ENCODE data around the gene ASCC1. TPM values are rescaled to one million over a fixed set of nuclear protein-coding genes. Genes with fewer than 3 reads are reported as not detected.

Gene ASCC1
- total and polyA plus RNA-seq, 7 donors: 15.3 to 37.0 (median 19.3) TPM

- TF ChIP-seq, protein P1, sequence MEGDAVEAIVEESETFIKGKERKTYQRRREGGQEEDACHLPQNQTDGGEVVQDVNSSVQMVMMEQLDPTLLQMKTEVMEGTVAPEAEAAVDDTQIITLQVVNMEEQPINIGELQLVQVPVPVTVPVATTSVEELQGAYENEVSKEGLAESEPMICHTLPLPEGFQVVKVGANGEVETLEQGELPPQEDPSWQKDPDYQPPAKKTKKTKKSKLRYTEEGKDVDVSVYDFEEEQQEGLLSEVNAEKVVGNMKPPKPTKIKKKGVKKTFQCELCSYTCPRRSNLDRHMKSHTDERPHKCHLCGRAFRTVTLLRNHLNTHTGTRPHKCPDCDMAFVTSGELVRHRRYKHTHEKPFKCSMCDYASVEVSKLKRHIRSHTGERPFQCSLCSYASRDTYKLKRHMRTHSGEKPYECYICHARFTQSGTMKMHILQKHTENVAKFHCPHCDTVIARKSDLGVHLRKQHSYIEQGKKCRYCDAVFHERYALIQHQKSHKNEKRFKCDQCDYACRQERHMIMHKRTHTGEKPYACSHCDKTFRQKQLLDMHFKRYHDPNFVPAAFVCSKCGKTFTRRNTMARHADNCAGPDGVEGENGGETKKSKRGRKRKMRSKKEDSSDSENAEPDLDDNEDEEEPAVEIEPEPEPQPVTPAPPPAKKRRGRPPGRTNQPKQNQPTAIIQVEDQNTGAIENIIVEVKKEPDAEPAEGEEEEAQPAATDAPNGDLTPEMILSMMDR (IDR thresholded peaks at IDR 0.05): no peak
- H3K4me3 ChIP-seq: peak overlapping the region; percentile 60
- peaks cover 17% of the 10 kb centered on the region for H3K4me1 ChIP-seq
- no peaks in the 10 kb centered on the region for H3K9me3 ChIP-seq
- intact Hi-C loops (cut with DNase I): no loop called here
- H3K27ac ChIP-seq: peak overlapping the region; percentile 6
- no peaks in the 10 kb centered on the region for H3K36me3 ChIP-seq (ENCODE audit: insufficient read depth in 1 of 2, low read depth in 1 of 2)
- WGBS, 3 donors: 15 to 16% (median 16%) methylated on average over 33 to 50 of the region's 50 CpGs
- peaks cover 0 to 36% (median 11%) of the 10 kb centered on the region in 3 donors for H3K27me3 ChIP-seq (ENCODE audit: insufficient read depth in 3 of 3, low read length in 2 of 3)
- ATAC-seq (peak in 1 of 4 donors; percentile 25), DNase-seq (peak in 1 of 2 donors; percentile 58)
Measured at GRCh38 chr10:72087392-72087968, 128.6 kb downstream of the ASCC1 start.

DNA sequence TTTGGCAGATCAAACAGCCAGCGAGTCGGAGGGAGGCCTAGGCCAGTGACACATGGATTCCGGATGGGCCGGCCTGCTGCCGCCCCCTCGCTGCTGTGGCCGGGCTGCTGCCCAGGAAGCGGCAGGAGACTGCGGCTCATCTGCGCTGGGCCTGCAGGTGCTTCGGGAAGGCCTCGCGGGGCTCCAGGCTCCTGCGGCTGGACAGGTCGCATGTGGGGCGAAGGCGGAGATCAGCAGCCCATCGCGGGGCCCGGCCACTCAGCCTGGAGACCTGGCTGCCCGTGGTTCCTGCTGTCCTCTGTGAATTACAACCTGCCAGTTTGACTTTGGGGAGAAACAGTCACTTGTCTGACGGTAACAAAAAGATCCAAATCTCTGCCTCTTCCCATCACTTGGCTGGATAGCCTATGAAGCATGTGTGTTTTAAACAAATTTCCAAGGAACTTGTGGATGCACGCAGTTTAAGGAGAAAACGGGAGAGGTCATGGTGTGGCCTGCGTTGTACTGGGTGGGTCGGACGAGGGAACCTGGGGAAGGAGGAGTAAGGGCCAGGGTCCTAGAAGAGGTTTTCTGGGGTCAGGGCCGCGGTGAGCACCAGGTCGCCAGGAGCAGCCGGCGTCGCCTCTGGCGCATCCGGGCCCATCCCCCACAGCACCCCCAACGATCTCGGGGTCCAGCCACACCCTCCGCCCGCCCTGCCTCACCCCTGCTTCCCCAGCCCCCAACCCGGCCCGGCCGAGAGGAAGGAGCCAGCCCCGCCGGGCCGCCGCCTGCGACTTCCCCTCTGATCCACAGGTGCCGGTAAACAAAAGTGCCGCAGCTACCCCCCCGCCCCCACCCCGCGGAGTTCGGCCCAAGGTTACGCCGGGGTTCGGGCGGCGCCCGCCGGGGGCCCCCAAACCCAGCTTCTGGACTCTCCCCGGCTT lies 129.3 kb downstream of the ASCC1 start:
- WGBS, 3 donors: 60 to 64% (median 64%) methylated on average over 44 to 61 of the region's 61 CpGs
- DNase-seq (peak; percentile 39 to 67), ATAC-seq (peak in 1 of 4 donors; percentile 16)
- intact Hi-C loops (cut with DNase I): no loop called here
- peak overlapping the region; percentile 60 for H3K4me3 ChIP-seq
- no peaks in the 10 kb centered on the region for H3K36me3 ChIP-seq (ENCODE audit: insufficient read depth in 1 of 2, low read depth in 1 of 2)
- TF ChIP-seq, protein P1 (IDR thresholded peaks at IDR 0.05): no peak
- H3K27me3 ChIP-seq (ENCODE audit: insufficient read depth in 3 of 3, low read length in 2 of 3): peaks cover 0 to 36% (median 11%) of the 10 kb centered on the region in 3 donors
- peak overlapping the region; percentile 6 for H3K27ac ChIP-seq
- H3K9me3 ChIP-seq: no peaks in the 10 kb centered on the region
- peaks cover 17% of the 10 kb centered on the region for H3K4me1 ChIP-seq

GRCh38 chr10:72085864-72086465 lies 130.1 kb downstream of the ASCC1 start:
- Histone ChIP-seq H3K4me3 (no peak overlapping the region), H3K27me3 (ENCODE audit: insufficient read depth in 3 of 3, low read length in 2 of 3) (peaks cover 0 to 36% (median 10%) of the 10 kb centered on the region in 3 donors), H3K4me1 (peaks cover 17% of the 10 kb centered on the region), H3K36me3 (ENCODE audit: insufficient read depth in 1 of 2, low read depth in 1 of 2) (no peaks in the 10 kb centered on the region), H3K27ac (no peak overlapping the region), H3K9me3 (no peaks in the 10 kb centered on the region)
- 43 to 57% (median 47%) methylated on average over 1 of the region's 1 CpG for WGBS, 3 donors
- ATAC-seq (no peak), DNase-seq (no peak)
- intact Hi-C loops (cut with DNase I): no loop called here
- TF ChIP-seq, protein P1 (IDR thresholded peaks at IDR 0.05): no peak

DNA sequence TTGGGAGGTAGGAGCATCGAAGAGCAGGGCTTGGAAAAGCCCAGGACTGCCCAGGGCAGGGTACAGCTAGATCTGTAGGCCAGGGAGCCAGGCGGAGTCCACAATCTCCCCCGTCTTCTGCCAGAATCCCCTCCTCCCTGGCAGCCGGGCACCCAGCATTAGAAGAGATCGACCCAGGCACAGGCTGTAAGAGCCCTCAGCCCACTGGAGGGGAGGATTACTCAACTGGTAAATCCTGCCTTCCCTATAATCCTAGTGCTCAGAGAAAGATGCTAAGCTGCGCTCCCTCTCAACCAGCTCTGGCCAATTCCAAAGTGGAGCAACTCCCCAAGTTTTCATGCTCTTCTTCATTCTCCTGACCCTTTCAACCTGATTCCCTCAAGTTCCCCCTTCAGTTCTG lies 130.9 kb downstream of the ASCC1 start:
- H3K27ac ChIP-seq: no peak overlapping the region
- H3K27me3 ChIP-seq (ENCODE audit: insufficient read depth in 3 of 3, low read length in 2 of 3): peaks cover 0 to 31% (median 10%) of the 10 kb centered on the region in 3 donors
- H3K4me3 ChIP-seq: no peak overlapping the region
- DNase-seq (peak in 1 of 2 donors; percentile 44), ATAC-seq (no peak)
- H3K9me3 ChIP-seq: no peaks in the 10 kb centered on the region
- intact Hi-C loops (cut with DNase I): no loop called here
- no peaks in the 10 kb centered on the region for H3K36me3 ChIP-seq (ENCODE audit: insufficient read depth in 1 of 2, low read depth in 1 of 2)
- TF ChIP-seq, protein P1 (IDR thresholded peaks at IDR 0.05): no peak
- 89 to 95% (median 92%) methylated on average over 6 of the region's 6 CpGs for WGBS, 3 donors
- H3K4me1 ChIP-seq: peaks cover 17% of the 10 kb centered on the region

All from psoas muscle (tissue), 8 donors.